MM.1S (cell line): ENCODE data around the gene HNMT.

Source experiments
- DNase-seq: peaks from one replicate; pipeline ENCODE4 v3.0.0-alpha.2; 2015
- H2AFZ ChIP-seq: fragments of 300-600 bp; sonication (generic); 2 replicates; pipeline ENCODE4 v1.6.0; 2016; ENCODE audit warnings: antibody characterized with exemption, low read length
- H3F3A ChIP-seq: fragments of 300-600 bp; sonication (generic); 2 replicates; pipeline ENCODE4 v1.6.1; 2016; ENCODE audit warnings: mild to moderate bottlenecking, antibody characterized with exemption, low read length, moderate library complexity, mixed read lengths; ENCODE audit not compliant: insufficient read depth
- H3K27ac ChIP-seq: fragments of 300-600 bp; sonication (generic); 2 replicates; pipeline ENCODE4 v1.5.1; 2016; ENCODE audit warnings: mild to moderate bottlenecking, low read length
- H3K27me3 ChIP-seq: fragments of 300-600 bp; sonication (generic); replicated peaks from 2 replicates; pipeline ENCODE4 v1.6.0; 2016; ENCODE audit warnings: low read length; ENCODE audit not compliant: insufficient read depth
- H3K36me3 ChIP-seq: fragments of 300-600 bp; sonication (generic); replicated peaks from 2 replicates; pipeline ENCODE4 v1.6.1; 2016; ENCODE audit warnings: mild to moderate bottlenecking, low read length, mixed read lengths; ENCODE audit not compliant: insufficient read depth
- H3K4me1 ChIP-seq: fragments of 300-600 bp; sonication (generic); 2 replicates; pipeline ENCODE4 v1.6.1; 2016; ENCODE audit warnings: low read length, mixed read lengths
- H3K4me2 ChIP-seq: fragments of 300-600 bp; sonication (generic); 2 replicates; pipeline ENCODE4 v1.6.0; 2016; ENCODE audit warnings: low read depth, low read length
- H3K4me3 ChIP-seq: fragments of 300-600 bp; sonication (generic); 2 replicates; pipeline ENCODE4 v1.5.1; 2016; ENCODE audit warnings: low read length, mixed read lengths
- H3K79me2 ChIP-seq: fragments of 300-600 bp; sonication (generic); 2 replicates; pipeline ENCODE4 v1.6.1; 2016; ENCODE audit warnings: mixed run types, low read length, mixed read lengths
- H3K9ac ChIP-seq: fragments of 300-600 bp; sonication (generic); 2 replicates; pipeline ENCODE4 v1.6.1; 2016; ENCODE audit warnings: low read length, mixed read lengths
- H3K9me2 ChIP-seq: fragments of 300-600 bp; sonication (generic); replicated peaks from 2 replicates; pipeline ENCODE4 v1.6.1; 2016; ENCODE audit warnings: mild to moderate bottlenecking, low read length, mixed read lengths; ENCODE audit not compliant: insufficient read depth
- H3K9me3 ChIP-seq: fragments of 300-600 bp; sonication (generic); replicated peaks from 2 replicates; pipeline ENCODE4 v1.6.1; 2016; ENCODE audit warnings: mild to moderate bottlenecking, low read length, mixed read lengths; ENCODE audit not compliant: insufficient read depth
- H4K20me1 ChIP-seq: fragments of 300-600 bp; sonication (generic); 2 replicates; pipeline ENCODE4 v1.6.1; 2016; ENCODE audit warnings: mild to moderate bottlenecking, low read length, moderate library complexity, mixed read lengths; ENCODE audit not compliant: insufficient read depth
- CTCF ChIP-seq: fragments of 300-600 bp; sonication (generic); IDR thresholded peaks from 2 replicates; pipeline ENCODE4 v1.5.1; 2016; ENCODE audit warnings: antibody characterized with exemption, low read length, mixed read lengths
- EZH2 ChIP-seq: fragments of 300-600 bp; sonication (generic); optimal IDR thresholded peaks from 2 replicates; pipeline ENCODE3; 2017; ENCODE audit warnings: low read depth, mild to moderate bottlenecking, antibody characterized with exemption, low read length, mixed read lengths
- EZH2phosphoT487 ChIP-seq: fragments of 300-600 bp; sonication (generic); IDR thresholded peaks from 2 replicates; pipeline ENCODE4 v1.6.1; 2018; ENCODE audit warnings: antibody characterized with exemption, low read length

HNMT gene

GRCh38 chr2:137937778-137938177, 26.5 kb upstream of the HNMT start:
- no peaks in the 10 kb centered on the region for H3K79me2 ChIP-seq
- no peaks in the 10 kb centered on the region for H3K9me3 ChIP-seq
- H3K4me2 ChIP-seq: no peak overlapping the region
- H4K20me1 ChIP-seq: no peaks in the 10 kb centered on the region
- H3K27ac ChIP-seq: no peak overlapping the region
- H3K4me1 ChIP-seq: no peaks in the 10 kb centered on the region
- no peak for DNase-seq
- H3K9ac ChIP-seq: no peak overlapping the region
- H2AFZ ChIP-seq: no peak overlapping the region
- H3F3A ChIP-seq: no peaks in the 10 kb centered on the region
- no peaks in the 10 kb centered on the region for H3K9me2 ChIP-seq
- H3K4me3 ChIP-seq: no peak overlapping the region
- TF ChIP-seq EZH2 (no peak), EZH2phosphoT487 (no peak), CTCF (no peak)
- H3K27me3 ChIP-seq: no peaks in the 10 kb centered on the region
- no peaks in the 10 kb centered on the region for H3K36me3 ChIP-seq

GRCh38 chr2:137938204-137938603, 26.1 kb upstream of the HNMT start:
- Histone ChIP-seq H3K4me3 (no peak overlapping the region), H3K4me2 (no peak overlapping the region), H3K4me1 (no peaks in the 10 kb centered on the region), H3K9me3 (no peaks in the 10 kb centered on the region), H3K27me3 (no peaks in the 10 kb centered on the region), H3F3A (no peaks in the 10 kb centered on the region), H3K9me2 (no peaks in the 10 kb centered on the region), H3K9ac (no peak overlapping the region), H2AFZ (no peak overlapping the region), H3K27ac (no peak overlapping the region), H4K20me1 (no peaks in the 10 kb centered on the region), H3K36me3 (no peaks in the 10 kb centered on the region), H3K79me2 (no peaks in the 10 kb centered on the region)
- no peak for TF ChIP-seq EZH2phosphoT487
- TF ChIP-seq EZH2: no peak
- no peak for TF ChIP-seq CTCF
- DNase-seq: no peak

- no peak for DNase-seq
- Histone ChIP-seq H3K79me2 (no peaks in the 10 kb centered on the region), H2AFZ (no peak overlapping the region)
Measured at GRCh38 chr2:137939026-137939425, 25.2 kb upstream of the HNMT start.

More at GRCh38 chr2:137939026-137939425, 25.2 kb upstream of the HNMT start:
- H3K4me1 ChIP-seq: no peaks in the 10 kb centered on the region
- H3K27ac ChIP-seq: no peak overlapping the region
- no peaks in the 10 kb centered on the region for H3K27me3 ChIP-seq
- no peaks in the 10 kb centered on the region for H3K9me3 ChIP-seq
- H3K4me3 ChIP-seq: no peak overlapping the region
- H3F3A ChIP-seq: no peaks in the 10 kb centered on the region
- no peak overlapping the region for H3K9ac ChIP-seq
- no peaks in the 10 kb centered on the region for H4K20me1 ChIP-seq
- TF ChIP-seq EZH2phosphoT487: no peak
- no peak for TF ChIP-seq CTCF
- no peak for TF ChIP-seq EZH2
- H3K9me2 ChIP-seq: no peaks in the 10 kb centered on the region
- no peaks in the 10 kb centered on the region for H3K36me3 ChIP-seq
- no peak overlapping the region for H3K4me2 ChIP-seq
